HG03558 (cell line): ENCODE data around the gene CPNE2.
"Not testable (repeated sequence)": the region's sequence is repeated elsewhere in the genome, so short reads cannot be mapped to it uniquely, and the experiment has no call there.

Source experiments
- ATAC-seq: cut with Tn5 transposase; IDR thresholded peaks from one replicate; pipeline ENCODE4 v1.9.1; 2021; ENCODE audit warnings: moderate number of reproducible peaks; ENCODE audit not compliant: unreplicated experiment; ENCODE audit errors: extremely low read depth

CPNE2 gene

DNA sequence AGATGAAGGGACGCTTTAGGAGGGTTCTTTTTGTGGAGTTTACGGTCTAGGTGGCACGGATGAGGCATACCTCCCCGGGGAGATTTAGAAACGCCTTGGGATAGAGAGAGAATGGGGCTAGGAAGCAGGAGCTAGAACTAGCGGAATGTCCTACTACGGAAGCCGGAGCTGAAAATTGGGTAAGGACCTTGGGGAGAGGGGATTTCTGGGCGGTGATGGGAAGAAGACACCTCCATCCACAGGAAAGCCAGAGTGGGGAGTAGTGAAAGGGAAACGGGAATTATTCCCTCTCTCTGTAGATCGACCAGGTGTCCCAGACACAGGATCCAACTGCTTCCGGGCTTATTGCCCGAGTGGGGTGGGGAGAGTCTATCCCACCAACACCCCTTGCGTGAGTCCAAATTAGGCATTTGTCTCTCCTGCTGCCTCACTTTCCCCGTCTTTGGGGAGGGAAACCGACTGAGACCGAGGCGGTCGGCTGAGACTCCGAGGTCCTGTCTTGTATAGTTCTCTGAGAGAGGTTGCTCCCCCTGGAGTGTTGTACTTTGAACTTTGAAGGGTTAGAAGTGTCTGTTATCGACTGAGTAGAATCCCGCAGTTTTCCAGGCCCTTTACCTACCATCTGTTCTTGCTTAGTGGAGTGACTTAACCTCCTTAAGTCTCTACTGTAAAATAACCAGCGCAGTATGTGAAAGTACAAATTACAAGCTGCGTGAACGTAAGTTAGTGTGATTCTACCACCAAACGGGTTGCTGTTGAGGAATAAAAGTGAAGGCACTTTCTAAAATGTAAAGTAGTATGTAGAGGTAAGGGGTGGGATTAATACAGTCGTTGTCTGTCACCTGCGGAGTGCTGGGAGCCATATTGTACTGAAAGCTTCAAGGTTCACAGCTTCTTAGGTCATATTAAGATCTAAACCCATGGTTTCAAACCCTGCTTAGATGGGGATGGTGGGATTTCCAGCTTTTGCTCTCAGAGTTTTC lies 94.8 kb downstream of the CPNE2 start:
- ATAC-seq: no peak

DNA sequence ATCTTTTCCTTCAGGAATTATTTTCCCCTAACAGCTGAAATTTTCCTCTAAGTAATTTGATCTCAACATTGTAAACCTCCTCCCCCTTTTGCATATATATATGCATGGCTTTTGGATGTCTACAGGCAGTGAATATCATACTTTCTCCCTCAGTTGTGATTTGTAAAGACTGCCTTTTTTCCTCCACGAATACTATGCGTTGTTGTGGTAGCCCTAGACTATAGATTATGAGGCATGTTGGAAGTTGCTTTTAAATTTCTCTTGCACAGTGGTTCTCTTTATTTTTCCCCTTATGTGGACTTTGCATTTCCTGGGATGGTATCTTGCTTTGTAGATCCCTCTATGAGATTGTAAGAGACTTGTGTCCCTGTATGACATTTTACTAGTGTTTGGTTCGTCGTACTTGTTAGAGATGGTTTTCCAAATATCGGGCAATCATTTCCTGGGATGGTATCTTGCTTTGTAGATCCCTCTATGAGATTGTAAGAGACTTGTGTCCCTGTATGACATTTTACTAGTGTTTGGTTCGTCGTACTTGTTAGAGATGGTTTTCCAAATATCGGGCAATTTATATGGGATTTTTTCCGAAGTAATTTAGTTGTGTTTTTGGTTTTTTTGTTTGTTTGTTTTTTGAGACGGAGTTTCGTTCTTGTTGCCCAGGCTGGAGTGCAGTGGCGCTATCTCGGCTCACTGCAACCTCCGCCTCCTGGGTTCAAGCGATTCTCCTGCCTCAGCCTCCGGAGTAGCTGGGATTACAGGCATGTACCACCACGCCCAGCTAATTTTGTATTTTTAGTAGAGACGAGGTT lies 95.7 kb downstream of the CPNE2 start:
- ATAC-seq: not testable (repeated sequence)

DNA sequence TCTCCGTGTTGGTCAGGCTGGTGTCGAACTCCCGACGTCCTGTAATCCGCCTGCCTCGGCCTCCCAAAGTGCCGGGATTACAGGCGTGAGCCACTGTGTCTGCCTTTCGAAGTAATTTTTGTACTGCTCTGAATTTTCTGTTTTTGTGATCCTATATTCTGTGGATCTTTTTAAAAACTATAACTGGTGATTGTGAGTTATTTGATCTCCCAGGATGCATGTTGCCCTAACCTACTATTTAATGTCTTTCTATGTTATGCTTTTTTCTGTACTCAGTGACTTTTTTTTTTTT lies 96.3 kb downstream of the CPNE2 start:
- no peak for ATAC-seq

DNA sequence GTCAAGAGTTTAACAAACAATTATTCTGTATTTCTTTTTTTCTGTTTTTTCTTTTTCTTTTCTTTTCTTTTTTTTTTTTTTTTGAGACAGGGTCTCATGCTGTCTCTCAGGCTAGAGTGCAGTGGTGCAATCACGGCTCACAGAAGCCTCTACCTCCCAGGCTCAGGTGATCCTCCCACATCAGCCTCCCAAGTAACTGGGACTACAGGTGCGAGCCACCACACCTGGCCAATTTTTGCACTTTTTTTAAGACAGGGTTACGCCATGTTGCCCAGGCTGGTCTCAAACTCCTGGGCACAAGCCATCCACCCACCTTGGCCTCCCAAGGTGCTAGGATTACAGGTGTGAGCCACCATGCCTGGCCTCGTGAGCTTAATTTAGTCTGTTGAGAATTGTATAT lies 97.1 kb downstream of the CPNE2 start:
- not testable (repeated sequence) for ATAC-seq

DNA sequence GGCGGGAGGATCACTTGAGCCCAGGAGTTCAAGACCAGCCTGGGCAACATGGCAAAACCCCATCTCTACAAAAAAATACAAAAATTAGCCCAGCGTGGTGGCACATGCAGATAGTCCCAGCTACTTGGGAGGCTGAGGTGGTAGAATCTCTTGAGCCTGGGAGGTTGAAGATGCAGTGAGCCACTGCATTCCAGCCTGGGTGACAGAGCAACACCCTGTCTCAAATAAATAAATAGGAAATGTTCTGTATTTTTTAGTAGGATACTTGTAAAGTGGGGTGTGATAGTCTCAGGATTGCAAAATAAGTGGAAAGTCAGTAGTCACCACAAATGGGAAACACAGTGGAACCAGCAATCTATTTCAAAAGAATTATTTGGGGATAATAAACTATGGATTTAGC lies 97.8 kb downstream of the CPNE2 start:
- no peak for ATAC-seq

DNA sequence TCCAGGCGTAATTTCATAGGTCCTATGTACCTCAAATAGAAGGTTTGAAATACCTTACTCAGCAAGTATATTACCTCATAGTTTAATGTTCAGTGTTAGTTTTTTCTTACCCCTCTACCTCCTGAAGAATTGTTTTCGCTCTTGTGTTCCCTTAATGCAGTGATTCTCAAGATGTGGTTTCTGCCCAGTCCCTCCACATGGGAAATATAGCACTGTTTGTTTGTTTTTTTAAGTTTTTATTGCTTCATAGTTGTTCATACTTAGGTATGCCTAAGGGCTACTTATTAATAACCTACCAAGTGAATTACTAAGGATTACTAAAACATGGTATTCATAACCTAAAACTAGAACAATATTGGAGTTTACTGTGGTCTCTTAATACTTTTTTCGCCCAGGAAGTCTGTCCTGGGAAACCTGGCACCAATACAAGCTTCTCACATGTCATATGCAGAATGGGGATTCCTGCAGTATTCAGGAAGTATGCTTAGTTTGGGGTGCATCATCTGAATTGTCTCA lies 98.7 kb downstream of the CPNE2 start:
- ATAC-seq: no peak

DNA sequence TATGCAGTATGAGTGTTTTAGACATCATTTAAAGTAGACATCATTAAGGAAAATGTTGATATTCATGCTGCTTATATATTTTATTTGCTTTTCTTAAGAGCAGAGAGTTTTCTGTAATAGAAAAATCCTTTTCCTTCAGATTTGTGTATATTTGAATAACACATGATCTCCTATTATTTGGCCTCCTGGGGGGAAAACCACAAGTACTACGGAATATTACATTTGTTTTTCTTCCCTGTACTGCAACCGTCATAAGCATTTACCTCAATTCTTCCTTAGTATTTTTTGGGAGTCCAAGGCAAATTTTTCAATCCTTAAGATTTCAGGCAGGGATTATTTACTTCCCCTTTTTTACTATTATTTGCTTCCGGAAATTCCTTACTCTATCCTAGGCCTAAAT lies 99.8 kb downstream of the CPNE2 start:
- ATAC-seq: no peak

DNA sequence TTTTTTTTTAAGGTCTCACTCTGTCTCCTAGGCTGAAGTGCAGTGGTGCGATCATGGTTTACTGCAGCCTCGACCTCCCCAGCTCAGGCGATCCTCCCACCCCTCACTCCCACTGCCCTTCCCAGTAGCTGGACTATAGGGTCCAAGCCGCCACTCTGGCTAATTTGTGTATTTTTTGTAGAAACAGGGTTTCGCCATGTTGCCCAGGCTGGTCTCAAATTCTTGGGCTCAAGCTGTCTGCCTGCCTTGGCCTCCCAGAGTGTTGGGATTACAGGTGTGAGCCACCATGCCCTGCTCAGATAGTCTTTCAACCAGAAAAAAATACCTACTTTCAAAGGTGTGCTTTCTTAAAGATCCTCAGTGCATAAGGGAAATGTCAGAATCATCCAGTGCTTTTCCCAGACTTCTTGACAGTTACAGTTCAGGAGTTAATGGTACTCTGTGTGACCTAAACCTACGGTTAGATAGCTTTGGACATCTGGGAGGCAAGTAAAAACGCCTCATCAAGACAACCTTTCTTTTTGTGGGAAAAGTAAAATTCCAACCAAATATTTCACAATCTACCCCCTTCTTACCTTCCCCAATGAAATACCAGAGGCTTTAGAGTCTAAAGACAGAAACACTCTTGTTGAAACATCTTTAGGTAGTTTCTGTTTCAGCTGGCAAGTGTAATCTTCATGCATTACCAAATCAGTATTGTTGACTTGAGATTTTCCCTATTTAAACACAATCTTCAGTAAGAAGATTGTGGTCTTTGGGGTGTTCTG lies 100.5 kb downstream of the CPNE2 start:
- no peak for ATAC-seq

DNA sequence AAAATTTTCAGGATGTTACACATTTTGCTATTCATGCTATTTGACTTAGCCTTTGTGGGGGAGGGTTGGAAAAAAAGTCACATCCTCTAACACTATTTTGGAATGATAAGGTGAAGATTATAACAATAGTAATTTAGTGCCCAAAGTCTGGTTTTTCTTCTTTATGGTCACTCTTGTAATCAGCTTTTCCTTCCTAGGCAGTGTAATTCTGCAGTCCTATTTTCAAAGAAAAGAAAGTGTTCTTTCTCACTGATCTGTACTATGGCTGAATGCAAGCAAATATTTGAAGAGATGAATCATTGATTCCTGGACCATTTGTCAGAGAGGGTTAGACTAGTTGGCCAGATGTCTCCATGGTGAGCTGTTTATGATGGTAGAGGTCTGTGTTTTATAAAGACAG lies 102.1 kb downstream of the CPNE2 start:
- no peak for ATAC-seq

DNA sequence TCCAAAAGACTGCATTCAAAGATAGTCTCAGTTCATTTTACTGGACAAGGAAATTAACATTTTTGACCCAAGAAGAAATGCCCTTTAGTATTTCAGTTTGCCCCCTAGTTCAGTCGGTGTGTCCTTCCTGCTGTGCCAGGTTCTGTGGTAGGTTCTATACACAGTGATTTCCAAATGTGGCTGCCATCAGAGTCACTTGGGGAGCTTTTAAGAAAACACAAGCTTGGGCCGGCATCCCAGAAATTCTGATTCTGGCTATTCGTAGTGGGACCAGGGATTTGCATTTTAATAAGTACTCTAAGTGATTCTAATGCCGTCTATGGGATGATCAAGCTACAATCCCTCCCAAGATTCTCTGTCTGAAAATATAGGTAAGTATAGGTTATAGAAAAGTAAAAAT lies 103.9 kb downstream of the CPNE2 start:
- ATAC-seq: no peak

DNA sequence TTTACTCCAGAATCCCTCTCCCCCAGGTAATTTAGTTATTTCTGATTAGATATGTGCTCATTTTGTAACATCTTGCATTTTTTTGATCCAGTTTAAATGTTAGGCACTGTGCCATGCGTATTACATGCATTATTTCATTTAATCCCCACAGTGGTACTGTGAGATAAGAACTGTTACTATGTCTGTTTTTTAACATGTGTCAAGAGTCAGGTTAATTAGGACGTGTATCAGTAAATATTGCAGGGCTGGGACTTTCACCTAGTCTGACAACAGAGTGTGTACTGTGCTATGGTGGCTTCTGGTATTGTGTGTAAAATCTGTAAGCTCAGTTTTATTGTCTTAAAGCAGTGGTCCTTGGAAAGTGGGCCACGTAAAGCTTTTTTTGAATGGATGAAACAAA lies 104.4 kb downstream of the CPNE2 start:
- no peak for ATAC-seq
